Measurements from ENCODE around the gene CREB5.

- TF ChIP-seq CTCF (IDR thresholded peaks at IDR 0.05 in 8 of 11, conservative IDR thresholded peaks at IDR 0.05 in 3 of 11) = no peak
- TF ChIP-seq POLR2AphosphoS5 (IDR thresholded peaks at IDR 0.05) = no peak
- no peak for TF ChIP-seq POLR2A (IDR thresholded peaks at IDR 0.05)
Measured at GRCh38 chr7:28481091-28481926, 69.0 kb downstream of the CREB5 start.

Data from spleen (tissue), 7 donors.